Fibroblast of the aortic adventitia (primary cell): ENCODE results near the gene GPATCH1. TPM values are rescaled to one million over a fixed set of nuclear protein-coding genes. Genes with fewer than 3 reads are reported as not detected.

ENCODE experiments used
- DNase-seq: peaks from one replicate; pipeline ENCODE4 v3.0.0-alpha.2; 2010; ENCODE audit warnings: low read depth
- H3K4me3 ChIP-seq: 2 replicates; pipeline ENCODE4 v1.5.1; 2011; ENCODE audit warnings: low read depth, mild to moderate bottlenecking, control low read depth, low read length, moderate library complexity
- CTCF ChIP-seq: IDR thresholded peaks from 2 replicates; pipeline ENCODE4 v1.5.1; 2011; ENCODE audit warnings: mild to moderate bottlenecking, low read length, control low read depth, inconsistent platforms; ENCODE audit not compliant: insufficient read depth
- total RNA-seq: library from RNA; depleted of rRNA; stranded (reverse); fragments of >200 nt; gene quantifications from 2 replicates; pipeline ENCODE4 v1.2.3, GENCODE V29; 2012; ENCODE audit warnings: low replicate concordance

Gene GPATCH1
- total RNA-seq, 1 donor: 7.8 TPM

- no peak overlapping the region for H3K4me3 ChIP-seq
- no peak for TF ChIP-seq CTCF
- DNase-seq: no peak
These were observed 20.1 kb downstream of the GPATCH1 start for GRCh38 chr19:33100894-33101644.

GRCh38 chr19:33102893-33103292 is 21.9 kb downstream of the GPATCH1 start:
- no peak overlapping the region for H3K4me3 ChIP-seq
- TF ChIP-seq CTCF: no peak
- DNase-seq: no peak

GRCh38 chr19:33108161-33108560 is 27.2 kb downstream of the GPATCH1 start:
- DNase-seq: no peak
- no peak for TF ChIP-seq CTCF
- no peak overlapping the region for H3K4me3 ChIP-seq

- DNase-seq: peak; percentile 91
- TF ChIP-seq CTCF: no peak
- H3K4me3 ChIP-seq: no peak overlapping the region
These were observed 29.3 kb downstream of the GPATCH1 start for GRCh38 chr19:33110137-33110910.

GRCh38 chr19:33111587-33111986 is 30.6 kb downstream of the GPATCH1 start:
- DNase-seq: no peak
- TF ChIP-seq CTCF: no peak
- H3K4me3 ChIP-seq: no peak overlapping the region

GRCh38 chr19:33114312-33114711 is 33.3 kb downstream of the GPATCH1 start:
- no peak for DNase-seq
- H3K4me3 ChIP-seq: no peak overlapping the region
- no peak for TF ChIP-seq CTCF
